Activated naive CD4-positive, alpha-beta T cell treated with anti-CD3 and anti-CD28 coated beads, Interleukin-2, amount 50 U/mL, for 24 hours (primary cell): ENCODE measurements around the gene RABGAP1L.

Source experiments
- H3K27ac Mint-ChIP-seq: one replicate; pipeline ENCODE4 v1.8.0; 2021; ENCODE audit warnings: mild to moderate bottlenecking, mixed read lengths
- H3K27me3 Mint-ChIP-seq: one replicate; pipeline ENCODE4 v1.8.0; 2021; ENCODE audit warnings: mixed read lengths
- H3K36me3 Mint-ChIP-seq: one replicate; pipeline ENCODE4 v1.8.0; 2021; ENCODE audit warnings: mixed read lengths
- H3K4me1 Mint-ChIP-seq: one replicate; pipeline ENCODE4 v1.8.0; 2021; ENCODE audit warnings: mixed read lengths
- H3K4me3 Mint-ChIP-seq: one replicate; pipeline ENCODE4 v1.8.0; 2021; ENCODE audit warnings: mild to moderate bottlenecking, mixed read lengths
- H3K9me3 Mint-ChIP-seq: one replicate; pipeline ENCODE4 v1.8.0; 2021; ENCODE audit warnings: mixed read lengths

Gene RABGAP1L

DNA sequence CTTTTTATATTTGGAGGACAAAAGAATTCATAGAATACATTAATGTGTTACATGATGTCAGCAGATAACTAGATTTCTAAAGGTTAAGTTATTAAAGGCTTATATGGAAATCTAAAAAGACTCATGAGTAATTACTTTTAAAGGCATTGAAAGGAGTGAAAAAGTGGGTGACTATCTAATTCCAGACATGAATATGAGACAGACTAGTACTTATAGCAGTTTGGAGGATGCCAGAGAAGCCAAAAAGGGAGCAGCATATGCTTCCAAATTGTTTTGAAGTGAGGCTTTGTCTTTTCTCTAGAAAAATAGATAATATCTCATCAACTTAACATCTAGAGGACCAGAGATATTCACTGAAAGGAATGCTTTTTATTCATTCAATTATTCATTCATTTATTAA is 564.9 kb downstream of the RABGAP1L start:
- Mint-ChIP-seq H3K4me1 (no peaks in the 10 kb centered on the region), H3K9me3 (no peaks in the 10 kb centered on the region), H3K36me3 (peaks cover 4% of the 10 kb centered on the region), H3K4me3 (no peak overlapping the region), H3K27ac (no peak overlapping the region), H3K27me3 (no peaks in the 10 kb centered on the region)

DNA sequence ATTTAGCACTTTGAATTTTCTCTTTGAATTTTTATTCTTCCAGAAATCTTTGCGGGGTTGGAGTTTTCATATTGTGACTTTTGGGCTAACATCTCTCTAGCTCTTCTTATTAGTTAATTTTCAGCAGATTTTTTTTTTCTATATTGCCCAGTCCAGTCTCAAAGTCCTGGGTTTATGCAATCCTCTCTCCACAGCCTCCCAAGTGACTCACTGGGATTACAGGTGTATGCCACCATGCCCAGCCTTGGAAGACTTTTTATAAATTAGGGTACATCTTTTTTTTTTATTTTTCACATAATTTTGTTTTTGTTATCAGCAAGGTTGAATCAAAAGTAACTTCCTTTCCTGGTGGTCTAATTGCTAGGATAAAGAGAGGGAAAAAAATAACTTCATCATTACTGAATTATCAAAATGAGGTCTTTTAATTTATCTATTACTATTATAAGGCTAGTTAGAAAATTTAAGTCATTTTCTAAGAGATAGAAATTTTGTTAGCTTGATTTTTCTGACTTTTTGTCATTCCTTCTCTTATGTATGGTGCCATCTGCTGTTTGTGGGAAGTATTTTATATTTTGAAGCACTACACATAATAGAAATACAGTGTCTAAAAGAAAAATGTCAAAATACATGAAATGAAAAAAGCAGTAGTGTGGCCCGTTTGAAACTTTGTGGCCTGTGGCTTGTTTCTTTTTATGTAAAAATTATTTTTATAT is 567.0 kb downstream of the RABGAP1L start:
- H3K36me3 Mint-ChIP-seq: peaks cover 1% of the 10 kb centered on the region
- H3K4me3 Mint-ChIP-seq: no peak overlapping the region
- H3K27ac Mint-ChIP-seq: no peak overlapping the region
- no peaks in the 10 kb centered on the region for H3K4me1 Mint-ChIP-seq
- H3K27me3 Mint-ChIP-seq: no peaks in the 10 kb centered on the region
- no peaks in the 10 kb centered on the region for H3K9me3 Mint-ChIP-seq

DNA sequence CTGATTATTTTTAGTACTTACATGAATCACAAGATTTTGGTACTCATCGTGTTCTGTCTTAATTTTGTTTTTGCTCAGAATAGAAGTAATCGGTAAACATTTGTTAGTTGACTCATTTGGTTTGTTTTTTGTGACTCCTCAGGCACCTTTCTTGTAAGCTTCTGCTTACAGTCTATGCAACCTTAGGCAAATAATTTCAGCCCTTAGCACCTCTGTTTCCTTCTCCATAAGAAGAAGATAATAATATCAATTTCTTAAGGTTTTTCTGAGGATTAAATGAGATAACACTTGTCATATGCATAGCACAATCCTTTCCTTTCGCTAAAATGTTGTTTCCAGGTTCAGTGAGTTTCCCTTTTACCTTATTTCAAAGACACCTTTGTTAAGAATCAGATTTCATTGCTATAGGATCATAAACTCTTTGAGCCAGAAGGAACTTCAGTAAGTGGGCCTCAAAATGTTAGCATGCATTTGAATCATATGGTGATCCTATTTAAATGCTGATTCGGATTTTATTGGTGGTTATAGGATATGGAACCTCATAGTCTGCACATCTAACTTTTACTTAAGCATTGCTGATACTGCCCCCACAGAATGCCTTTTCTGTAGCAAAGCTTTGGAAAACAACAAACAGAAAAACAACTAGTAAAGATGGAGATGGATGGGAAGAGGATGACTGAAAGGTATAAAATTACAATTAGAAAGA is 567.7 kb downstream of the RABGAP1L start:
- Mint-ChIP-seq H3K9me3 (no peaks in the 10 kb centered on the region), H3K36me3 (peaks cover 4% of the 10 kb centered on the region), H3K4me3 (no peak overlapping the region), H3K4me1 (no peaks in the 10 kb centered on the region), H3K27me3 (no peaks in the 10 kb centered on the region), H3K27ac (no peak overlapping the region)

DNA sequence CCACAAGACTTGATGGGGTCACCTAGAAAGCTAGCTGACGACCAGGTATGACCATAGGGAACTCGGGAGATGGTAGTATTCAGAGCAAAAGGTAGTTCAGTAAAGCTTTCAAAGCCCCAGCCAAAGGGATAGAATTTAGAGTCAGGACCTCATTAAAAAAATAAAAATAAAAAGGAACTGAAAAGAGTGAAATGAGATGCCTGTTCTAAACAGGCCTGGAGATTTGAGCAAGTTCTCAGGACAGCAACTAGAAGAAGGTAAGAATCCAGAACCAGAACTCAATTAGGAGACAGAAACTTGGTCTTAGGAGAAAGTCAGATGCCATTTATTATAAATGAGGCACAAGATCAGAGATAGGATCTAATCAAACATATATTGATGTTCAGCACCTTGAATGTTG is 575.0 kb downstream of the RABGAP1L start:
- H3K27me3 Mint-ChIP-seq: no peaks in the 10 kb centered on the region
- H3K4me1 Mint-ChIP-seq: no peaks in the 10 kb centered on the region
- peaks cover 4% of the 10 kb centered on the region for H3K9me3 Mint-ChIP-seq
- peaks cover 25% of the 10 kb centered on the region for H3K36me3 Mint-ChIP-seq
- no peak overlapping the region for H3K4me3 Mint-ChIP-seq
- H3K27ac Mint-ChIP-seq: no peak overlapping the region

DNA sequence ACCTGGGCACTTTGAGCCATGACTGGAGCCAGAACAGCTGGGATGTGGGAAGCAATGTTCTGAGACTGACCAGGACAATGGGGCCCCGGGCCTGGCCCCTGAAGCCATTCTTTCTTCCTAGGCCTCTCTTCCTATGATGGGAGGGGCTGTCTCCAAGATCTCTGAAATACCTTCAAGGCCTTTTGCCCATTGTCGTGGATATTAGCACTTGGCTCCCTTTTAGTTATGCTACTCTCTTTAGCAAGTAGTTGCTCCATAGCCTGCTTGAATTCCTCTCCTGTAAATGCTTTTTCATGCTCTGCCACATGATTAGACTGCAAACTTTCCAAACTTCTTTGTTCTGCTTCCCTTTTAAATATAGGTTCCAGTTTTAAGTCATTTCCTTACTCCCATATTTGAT is 577.5 kb downstream of the RABGAP1L start:
- Mint-ChIP-seq H3K9me3 (peaks cover 4% of the 10 kb centered on the region), H3K4me1 (peaks cover 15% of the 10 kb centered on the region), H3K4me3 (no peak overlapping the region), H3K36me3 (peaks cover 21% of the 10 kb centered on the region), H3K27ac (no peak overlapping the region), H3K27me3 (no peaks in the 10 kb centered on the region)

DNA sequence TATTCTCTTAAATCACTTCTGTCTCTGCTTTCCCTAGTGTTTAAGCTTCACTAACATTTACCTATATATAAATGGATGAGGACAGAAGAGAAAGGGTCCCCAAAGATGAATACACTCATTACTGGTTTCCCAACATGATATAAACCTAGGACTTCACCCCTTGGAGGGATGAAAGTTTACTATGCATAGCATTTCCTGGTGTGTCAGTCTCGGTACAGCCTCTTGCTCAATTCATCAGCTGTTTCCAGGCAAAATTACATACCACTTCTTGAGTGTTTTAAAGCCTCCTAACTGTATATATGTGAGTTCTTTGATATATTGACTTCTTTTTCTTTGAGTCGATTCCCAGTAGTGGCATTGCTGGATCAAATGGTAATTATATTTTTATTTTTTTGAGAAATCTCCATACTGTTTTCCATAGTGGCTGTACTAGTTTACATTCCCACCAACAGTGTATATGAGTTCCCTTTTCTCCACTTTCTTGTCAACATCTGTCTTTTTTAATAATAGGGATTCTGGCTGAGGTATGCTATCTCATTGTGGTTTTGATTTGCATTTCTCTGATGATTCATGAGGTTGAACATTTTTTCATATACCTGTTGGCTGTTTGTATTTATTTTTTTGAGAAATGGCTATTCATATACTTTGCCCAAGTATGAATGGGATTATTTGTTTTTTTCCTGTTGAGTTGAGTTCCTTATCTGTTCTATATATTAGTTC is 581.1 kb downstream of the RABGAP1L start:
- Mint-ChIP-seq H3K27me3 (no peaks in the 10 kb centered on the region), H3K4me3 (no peak overlapping the region), H3K9me3 (peaks cover 4% of the 10 kb centered on the region), H3K36me3 (peaks cover 12% of the 10 kb centered on the region), H3K4me1 (peaks cover 19% of the 10 kb centered on the region), H3K27ac (no peak overlapping the region)

DNA sequence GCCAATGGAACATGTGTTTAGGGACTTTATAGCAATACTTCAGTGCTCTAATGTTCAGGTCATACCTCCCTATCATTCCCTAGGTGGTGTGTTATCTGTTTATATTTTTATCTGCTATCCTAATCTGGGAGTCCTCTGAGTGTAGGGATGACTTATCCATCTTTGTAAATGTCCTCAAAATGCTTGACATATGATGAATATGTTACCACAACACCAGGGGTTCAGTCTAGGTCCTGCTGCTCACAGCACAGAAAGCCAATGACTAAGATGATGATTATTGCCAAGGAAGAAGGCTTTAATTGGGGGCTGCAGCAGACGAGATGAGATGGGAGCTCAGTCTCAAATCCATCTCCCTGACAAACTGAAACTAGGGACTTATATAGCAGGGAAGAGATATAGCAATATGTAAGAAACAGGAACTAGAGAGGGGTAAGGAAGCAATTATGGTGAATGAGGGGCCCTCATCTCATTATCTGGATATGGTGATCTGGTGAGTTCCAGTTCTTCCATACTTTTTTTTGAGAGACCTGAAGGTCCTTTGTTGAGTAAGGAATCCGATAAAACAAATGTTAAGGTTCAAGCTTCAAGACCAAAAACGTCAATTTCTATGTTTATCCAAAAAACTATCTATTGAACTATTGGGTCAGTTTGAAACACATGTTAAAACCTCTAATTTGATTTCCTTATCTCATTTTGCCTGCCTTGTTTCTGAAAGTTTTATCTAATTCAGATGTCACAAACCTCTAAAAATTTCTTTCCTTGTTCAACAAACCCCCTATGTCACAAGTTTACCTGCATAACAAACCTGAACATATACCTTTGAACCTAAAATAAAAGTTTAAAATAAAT is 583.7 kb downstream of the RABGAP1L start:
- no peak overlapping the region for H3K4me3 Mint-ChIP-seq
- H3K9me3 Mint-ChIP-seq: no peaks in the 10 kb centered on the region
- H3K4me1 Mint-ChIP-seq: peaks cover 19% of the 10 kb centered on the region
- H3K27ac Mint-ChIP-seq: no peak overlapping the region
- H3K36me3 Mint-ChIP-seq: no peaks in the 10 kb centered on the region
- no peaks in the 10 kb centered on the region for H3K27me3 Mint-ChIP-seq

DNA sequence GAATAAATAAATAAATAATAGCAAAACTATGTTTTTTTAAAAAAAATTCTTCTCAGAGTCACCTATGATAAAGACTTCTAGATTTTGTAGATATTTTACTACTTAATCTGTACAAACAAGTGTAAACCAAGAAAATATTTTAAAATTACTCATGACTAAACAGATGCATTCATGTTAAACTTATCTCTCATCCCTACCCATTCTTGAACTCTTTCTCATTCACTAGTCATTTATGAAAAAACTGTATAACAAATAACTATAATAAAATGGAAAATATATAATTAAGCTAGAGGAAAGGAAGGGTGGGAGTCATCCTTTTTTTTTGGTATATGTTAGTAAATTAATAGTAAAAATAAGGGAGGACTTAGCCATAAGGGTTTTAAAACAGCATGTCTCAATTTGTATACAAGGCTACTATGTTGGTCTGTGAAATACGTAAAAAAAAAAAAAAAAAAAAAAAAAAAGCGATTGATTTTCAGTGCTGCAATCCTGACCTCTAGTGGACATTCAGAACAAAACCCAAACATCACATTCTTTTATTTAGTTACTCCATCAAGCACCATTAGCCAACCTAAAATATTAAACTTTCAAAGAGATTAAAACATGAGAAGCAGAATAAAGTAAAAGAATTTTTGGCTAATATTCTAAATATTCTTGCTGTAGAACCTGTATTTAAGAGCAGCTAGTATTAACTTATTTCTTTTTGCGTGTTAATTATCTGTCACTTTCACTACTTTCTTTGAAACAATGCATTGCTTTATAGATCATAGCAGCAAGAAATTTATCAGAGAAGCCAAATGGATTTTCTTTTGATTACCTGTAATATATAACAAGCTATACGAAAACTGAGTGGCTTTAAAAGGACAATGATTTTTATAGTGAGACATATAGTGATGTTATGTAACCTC is 584.6 kb downstream of the RABGAP1L start:
- H3K4me3 Mint-ChIP-seq: no peak overlapping the region
- no peaks in the 10 kb centered on the region for H3K9me3 Mint-ChIP-seq
- H3K27ac Mint-ChIP-seq: no peak overlapping the region
- H3K4me1 Mint-ChIP-seq: peaks cover 19% of the 10 kb centered on the region
- H3K27me3 Mint-ChIP-seq: no peaks in the 10 kb centered on the region
- H3K36me3 Mint-ChIP-seq: no peaks in the 10 kb centered on the region

DNA sequence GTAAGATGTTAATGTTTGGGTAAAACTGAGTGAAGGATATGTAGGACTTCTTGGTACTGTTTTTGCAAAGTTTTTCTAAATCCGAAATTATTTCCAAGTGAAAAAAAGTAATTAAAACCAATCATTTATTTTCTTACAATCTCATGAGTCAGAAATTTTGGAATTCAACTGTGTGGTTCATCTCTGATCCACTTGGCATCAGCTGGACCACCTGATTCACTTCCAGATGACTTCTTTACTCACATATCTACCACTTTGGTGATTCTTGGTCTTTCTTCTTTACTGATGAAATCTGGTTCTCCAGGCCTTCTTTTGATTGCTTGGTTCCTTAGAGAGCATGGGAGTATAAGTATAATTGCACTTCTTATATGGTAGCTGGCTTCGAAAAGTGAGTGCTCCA is 585.6 kb downstream of the RABGAP1L start:
- no peaks in the 10 kb centered on the region for H3K36me3 Mint-ChIP-seq
- peaks cover 14% of the 10 kb centered on the region for H3K4me1 Mint-ChIP-seq
- H3K4me3 Mint-ChIP-seq: no peak overlapping the region
- no peaks in the 10 kb centered on the region for H3K27me3 Mint-ChIP-seq
- H3K27ac Mint-ChIP-seq: no peak overlapping the region
- no peaks in the 10 kb centered on the region for H3K9me3 Mint-ChIP-seq

DNA sequence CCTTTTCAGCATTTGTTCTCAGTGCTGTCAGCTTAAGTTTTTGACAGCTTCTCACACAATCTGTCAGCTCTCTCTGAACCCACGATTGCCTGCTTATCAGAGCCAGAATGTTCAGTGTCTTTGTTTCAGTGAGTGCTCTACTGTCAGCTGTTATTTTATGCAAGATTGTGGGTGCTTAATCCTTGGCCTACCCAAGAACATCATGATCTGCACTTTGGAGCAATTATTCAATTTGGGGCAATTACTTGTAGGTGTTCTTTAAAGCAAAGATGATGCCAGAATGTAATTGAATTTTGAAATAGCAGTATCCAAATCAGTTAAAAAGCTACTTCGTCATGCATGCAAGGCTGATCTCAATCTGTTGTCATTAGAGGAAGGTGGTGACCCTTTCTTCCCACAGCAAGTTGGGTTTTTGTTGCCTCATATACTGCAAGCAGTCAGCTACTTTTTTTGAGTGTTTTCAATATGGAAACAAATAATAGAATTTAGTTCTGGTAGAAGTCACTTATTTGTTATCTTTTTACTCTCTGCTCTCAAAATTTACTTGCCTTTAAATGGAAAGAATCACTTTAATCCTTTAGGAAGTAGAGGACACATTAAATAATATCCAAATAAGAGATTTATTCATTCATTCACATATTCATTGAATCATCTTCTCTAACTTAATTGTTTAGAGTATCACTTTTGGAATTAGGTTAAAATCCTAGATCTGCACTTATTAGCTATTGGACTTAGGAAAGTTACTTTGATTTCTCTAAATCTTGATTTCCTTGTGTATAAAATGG is 586.9 kb downstream of the RABGAP1L start:
- H3K27ac Mint-ChIP-seq: no peak overlapping the region

DNA sequence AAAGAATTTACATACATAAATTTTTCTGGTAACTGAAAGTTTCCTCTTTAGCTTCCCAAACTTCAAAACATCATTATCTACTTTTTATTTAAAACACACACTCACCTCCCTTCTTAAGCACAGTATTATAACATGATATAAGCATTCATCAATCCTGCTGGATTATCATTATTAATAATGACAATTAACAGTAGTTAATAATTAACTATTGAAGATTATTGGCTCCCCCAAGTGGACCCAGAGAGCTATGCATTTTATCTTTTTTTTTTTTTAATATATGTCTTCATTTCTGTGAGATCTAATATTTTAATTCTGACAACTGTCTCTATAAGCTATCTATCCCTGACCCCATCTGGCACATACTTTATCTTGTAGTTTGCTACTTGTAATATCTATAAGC is 588.3 kb downstream of the RABGAP1L start:
- Mint-ChIP-seq H3K4me3 (no peak overlapping the region), H3K36me3 (peaks cover 2% of the 10 kb centered on the region)

More for the DNA sequence above, 586.9 kb downstream of the RABGAP1L start:
- H3K36me3 Mint-ChIP-seq: no peaks in the 10 kb centered on the region
- H3K9me3 Mint-ChIP-seq: no peaks in the 10 kb centered on the region
- H3K4me3 Mint-ChIP-seq: no peak overlapping the region
- H3K27me3 Mint-ChIP-seq: no peaks in the 10 kb centered on the region
- peaks cover 10% of the 10 kb centered on the region for H3K4me1 Mint-ChIP-seq

DNA sequence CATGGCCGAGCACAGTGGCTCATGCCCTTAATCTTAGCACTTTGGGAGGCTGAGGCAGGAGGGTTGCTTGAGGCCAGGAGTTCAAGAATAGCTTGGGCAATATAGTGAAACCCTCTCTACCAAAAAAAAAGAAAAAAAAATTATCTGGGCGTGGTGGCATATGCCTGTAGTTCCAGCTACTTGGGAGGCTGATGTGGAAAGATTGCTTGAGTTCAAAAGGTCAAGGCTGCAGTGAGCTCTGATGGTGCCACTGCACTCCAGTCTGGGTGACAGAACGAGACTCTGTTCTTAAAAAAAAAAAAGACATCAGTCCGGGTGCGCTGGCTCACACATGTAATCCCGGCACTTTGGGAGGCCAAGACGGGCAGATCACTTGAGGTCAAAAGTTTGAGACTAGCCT is 589.3 kb downstream of the RABGAP1L start:
- Mint-ChIP-seq H3K9me3 (no peaks in the 10 kb centered on the region), H3K36me3 (peaks cover 2% of the 10 kb centered on the region), H3K4me3 (no peak overlapping the region), H3K27ac (no peak overlapping the region), H3K4me1 (no peaks in the 10 kb centered on the region), H3K27me3 (no peaks in the 10 kb centered on the region)

More for the DNA sequence above, 588.3 kb downstream of the RABGAP1L start:
- Mint-ChIP-seq H3K4me1 (peaks cover 4% of the 10 kb centered on the region), H3K27ac (no peak overlapping the region), H3K27me3 (no peaks in the 10 kb centered on the region), H3K9me3 (no peaks in the 10 kb centered on the region)

DNA sequence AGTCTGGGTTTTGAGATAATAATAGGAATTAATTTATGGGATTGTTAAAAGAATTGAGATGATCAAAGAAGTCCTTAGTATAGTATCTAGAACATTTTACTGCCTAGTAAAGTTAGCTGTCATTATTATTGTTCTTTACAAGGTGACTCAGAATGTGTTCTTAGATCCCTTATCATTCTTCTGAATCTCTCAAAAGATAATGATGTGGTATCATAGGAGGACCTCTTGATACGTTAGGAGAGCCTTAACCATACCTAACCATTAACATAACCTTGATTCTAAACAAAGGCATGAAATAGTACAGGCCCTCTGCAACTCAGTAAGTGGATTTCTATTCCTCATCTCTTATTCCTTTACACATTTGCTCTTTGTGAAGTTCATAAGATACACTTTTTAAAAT is 593.8 kb downstream of the RABGAP1L start:
- Mint-ChIP-seq H3K27ac (no peak overlapping the region), H3K36me3 (peaks cover 3% of the 10 kb centered on the region), H3K4me3 (no peak overlapping the region), H3K4me1 (no peaks in the 10 kb centered on the region), H3K9me3 (no peaks in the 10 kb centered on the region), H3K27me3 (no peaks in the 10 kb centered on the region)

DNA sequence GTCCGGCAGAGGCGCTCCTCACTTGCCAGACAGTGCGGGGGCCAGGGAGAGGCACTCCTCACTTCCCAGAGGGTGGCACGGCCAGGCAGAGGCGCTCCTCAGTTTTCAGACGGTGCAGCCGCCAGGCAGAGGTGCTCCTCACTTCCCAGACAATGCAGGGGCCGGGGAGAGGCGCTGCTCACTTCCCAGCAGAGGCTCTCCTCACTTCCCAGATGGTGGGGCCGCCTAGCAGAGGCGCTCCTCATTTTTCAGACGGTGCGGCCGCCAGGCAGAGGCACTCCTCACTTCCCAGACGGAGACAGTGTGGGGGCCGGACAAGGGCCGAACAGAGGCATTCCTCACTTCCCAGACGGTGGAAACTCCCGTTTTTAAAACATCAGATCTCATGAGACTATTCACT is 602.0 kb downstream of the RABGAP1L start:
- Mint-ChIP-seq H3K36me3 (peaks cover 7% of the 10 kb centered on the region), H3K4me3 (no peak overlapping the region), H3K4me1 (no peaks in the 10 kb centered on the region), H3K27me3 (no peaks in the 10 kb centered on the region), H3K9me3 (no peaks in the 10 kb centered on the region), H3K27ac (no peak overlapping the region)
